ENCODE data around the gene GLT8D2.
A peak's percentile ranks its signal among the peaks of the same experiment; 100 is the strongest.

Gene GLT8D2

GRCh38 chr12:103955811-103956508 is 94.0 kb downstream of the GLT8D2 start:
- H3K9me3 ChIP-seq (ENCODE audit: control insufficient read depth, low read length) = no peaks in the 10 kb centered on the region
- H3K4me3 ChIP-seq (ENCODE audit: extremely low read depth, insufficient read depth, low read length, poor library complexity, severe bottlenecking) = peak overlapping the region; percentile 84
- peak overlapping the region; percentile 97 for H3K27ac ChIP-seq (ENCODE audit: low read depth, low read length, severe bottlenecking)
- H3K36me3 ChIP-seq (ENCODE audit: control insufficient read depth, insufficient read depth, low read length) = peaks cover 35% of the 10 kb centered on the region
- peaks cover 9% of the 10 kb centered on the region for H3K4me1 ChIP-seq (ENCODE audit: control insufficient read depth, insufficient read depth, low read length, poor library complexity, severe bottlenecking)
- 13 to 14% methylated on average over 5 to 6 of the region's 7 CpGs for WGBS, 2 experiments (ENCODE audit: insufficient coverage in 2 of 2)

- no CpG with 5 or more reads among the region's 1 CpG for WGBS, 2 experiments (ENCODE audit: insufficient coverage in 2 of 2)
- peaks cover 68% of the 10 kb centered on the region for H3K36me3 ChIP-seq (ENCODE audit: control insufficient read depth, insufficient read depth, low read length)
- no peaks in the 10 kb centered on the region for H3K9me3 ChIP-seq (ENCODE audit: control insufficient read depth, low read length)
- H3K4me3 ChIP-seq (ENCODE audit: extremely low read depth, insufficient read depth, low read length, poor library complexity, severe bottlenecking) = no peak overlapping the region
- H3K27ac ChIP-seq (ENCODE audit: low read depth, low read length, severe bottlenecking) = peak overlapping the region; percentile 6
- peaks cover 9% of the 10 kb centered on the region for H3K4me1 ChIP-seq (ENCODE audit: control insufficient read depth, insufficient read depth, low read length, poor library complexity, severe bottlenecking)
Measured at GRCh38 chr12:103952497-103952896, 97.5 kb downstream of the GLT8D2 start.

- Histone ChIP-seq H3K27ac (ENCODE audit: low read depth, low read length, severe bottlenecking) (no peak overlapping the region), H3K36me3 (ENCODE audit: control insufficient read depth, insufficient read depth, low read length) (peaks cover 96% of the 10 kb centered on the region), H3K4me1 (ENCODE audit: control insufficient read depth, insufficient read depth, low read length, poor library complexity, severe bottlenecking) (no peaks in the 10 kb centered on the region), H3K9me3 (ENCODE audit: control insufficient read depth, low read length) (no peaks in the 10 kb centered on the region), H3K4me3 (ENCODE audit: extremely low read depth, insufficient read depth, low read length, poor library complexity, severe bottlenecking) (no peak overlapping the region)
- WGBS, 2 experiments (ENCODE audit: insufficient coverage in 2 of 2) = 82 to 86% methylated on average over 8 of the region's 13 CpGs
Measured at GRCh38 chr12:103948746-103949406, 101.1 kb downstream of the GLT8D2 start.

- Histone ChIP-seq H3K4me1 (ENCODE audit: control insufficient read depth, insufficient read depth, low read length, poor library complexity, severe bottlenecking) (no peaks in the 10 kb centered on the region), H3K36me3 (ENCODE audit: control insufficient read depth, insufficient read depth, low read length) (peaks cover 96% of the 10 kb centered on the region), H3K9me3 (ENCODE audit: control insufficient read depth, low read length) (no peaks in the 10 kb centered on the region), H3K4me3 (ENCODE audit: extremely low read depth, insufficient read depth, low read length, poor library complexity, severe bottlenecking) (no peak overlapping the region), H3K27ac (ENCODE audit: low read depth, low read length, severe bottlenecking) (peak overlapping the region; percentile 20)
- WGBS, 2 experiments (ENCODE audit: insufficient coverage in 2 of 2) = 87 to 93% methylated on average over 3 to 6 of the region's 7 CpGs
Measured at GRCh38 chr12:103947871-103948555, 102.0 kb downstream of the GLT8D2 start.

GRCh38 chr12:103944964-103945363 is 105.0 kb downstream of the GLT8D2 start:
- Histone ChIP-seq H3K4me3 (ENCODE audit: extremely low read depth, insufficient read depth, low read length, poor library complexity, severe bottlenecking) (no peak overlapping the region), H3K36me3 (ENCODE audit: control insufficient read depth, insufficient read depth, low read length) (peaks cover 96% of the 10 kb centered on the region), H3K27ac (ENCODE audit: low read depth, low read length, severe bottlenecking) (no peak overlapping the region), H3K4me1 (ENCODE audit: control insufficient read depth, insufficient read depth, low read length, poor library complexity, severe bottlenecking) (no peaks in the 10 kb centered on the region), H3K9me3 (ENCODE audit: control insufficient read depth, low read length) (no peaks in the 10 kb centered on the region)
- 64 to 81% methylated on average over 2 of the region's 3 CpGs for WGBS, 2 experiments (ENCODE audit: insufficient coverage in 2 of 2)

Measured in mesodermal cell (in vitro differentiated cells).